T-cell (primary cell): ENCODE data around the gene KRTAP19-2. TPM values are rescaled to one million over a fixed set of nuclear protein-coding genes. Genes with fewer than 3 reads are reported as not detected.

Experiments
- ATAC-seq, 4 experiments: fragments of 200-7000 bp in 3 of 4; fragments of 150-1000 bp in 1 of 4; cut with Tn5 transposase; replicated peaks in 1 of 4; 1 replicate in 3 of 4; 2 replicates in 1 of 4; pipeline ENCODE4 v1.10.0; 2021; ENCODE audit warnings: moderate library complexity in 3 of 4, mild to moderate bottlenecking in 2 of 4, moderate number of reproducible peaks in 1 of 4
- CTCF ChIA-PET, 2 donors: fragments of 300-600 bp; sonication (Branson Sonifier 250); formaldehyde crosslinking; loops; one replicate each; lab custom pipeline; 2022; ENCODE audit warnings: antibody characterized with exemption in 2 of 2; lab: Charles Lee
- POLR2A ChIA-PET, 2 donors: fragments of 300-600 bp; sonication (Branson Sonifier 250); formaldehyde crosslinking; loops; one replicate each; lab custom pipeline; 2022; ENCODE audit warnings: antibody characterized with exemption in 2 of 2; lab: Charles Lee
- DNase-seq, 35 experiments: peaks; one replicate each; pipeline versions ENCODE4 v3.0.0 to v3.0.0-alpha.2; 2013 to 2023
- H3K27ac ChIP-seq: one replicate; pipeline ENCODE4 v1.5.1; 2013; ENCODE audit warnings: low read length
- H3K27me3 ChIP-seq, 2 experiments: replicated peaks in 1 of 2; 1 replicate in 1 of 2; 2 replicates in 1 of 2; pipeline versions ENCODE4 v1.6.1 to v1.7.0; 2013; ENCODE audit warnings: low read length in 1 of 2, mixed read lengths in 1 of 2; ENCODE audit not compliant: control insufficient read depth in 2 of 2, insufficient read depth in 2 of 2; ENCODE audit errors: extremely low read depth in 1 of 2
- H3K36me3 ChIP-seq, 2 donors: 1 replicate in 1 of 2; 2 replicates in 1 of 2; pipeline versions ENCODE4 v1.6.1 to v1.7.0; 2013; ENCODE audit warnings: low read length in 1 of 2; ENCODE audit not compliant: control insufficient read depth in 2 of 2, insufficient read depth in 1 of 2; ENCODE audit errors: extremely low read depth in 1 of 2
- H3K4me1 ChIP-seq, 2 experiments: 1 replicate in 1 of 2; 2 replicates in 1 of 2; pipeline versions ENCODE4 v1.6.1 to v1.7.0; 2013; ENCODE audit warnings: low read length in 2 of 2, mixed read lengths in 1 of 2; ENCODE audit not compliant: insufficient read depth in 2 of 2, control insufficient read depth in 1 of 2; ENCODE audit errors: extremely low read depth in 1 of 2
- H3K4me3 ChIP-seq, 2 donors: 1 replicate in 1 of 2; 2 replicates in 1 of 2; pipeline versions ENCODE4 v1.5.1 to v1.7.0; 2013; ENCODE audit warnings: mild to moderate bottlenecking in 2 of 2, low read length in 1 of 2, moderate library complexity in 1 of 2; ENCODE audit not compliant: control insufficient read depth in 1 of 2; ENCODE audit errors: extremely low read depth in 1 of 2
- H3K9me3 ChIP-seq: 2 replicates; pipeline ENCODE4 v1.7.0; 2013
- H3K27ac Mint-ChIP-seq, 2 donors: one replicate each; pipeline ENCODE4 v1.8.0; 2020 to 2021; ENCODE audit warnings: mild to moderate bottlenecking in 2 of 2, mixed read lengths in 2 of 2
- H3K27me3 Mint-ChIP-seq, 2 donors: one replicate each; pipeline ENCODE4 v1.8.0; 2021 to 2022; ENCODE audit warnings: mixed read lengths in 2 of 2
- H3K36me3 Mint-ChIP-seq: one replicate; pipeline ENCODE4 v1.8.0; 2021; ENCODE audit warnings: mixed read lengths
- H3K4me1 Mint-ChIP-seq, 3 donors: one replicate each; pipeline ENCODE4 v1.8.0; 2020 to 2022; ENCODE audit warnings: mixed read lengths in 3 of 3, mild to moderate bottlenecking in 1 of 3
- H3K4me3 Mint-ChIP-seq, 3 donors: one replicate each; pipeline ENCODE4 v1.8.0; 2020 to 2022; ENCODE audit warnings: mild to moderate bottlenecking in 3 of 3, mixed read lengths in 3 of 3, moderate library complexity in 3 of 3
- H3K9me3 Mint-ChIP-seq, 3 donors: one replicate each; pipeline ENCODE4 v1.8.0; 2020 to 2022; ENCODE audit warnings: mixed read lengths in 3 of 3
- WGBS: methylation state at CpG from one replicate; pipeline ENCODE4 v1.1.5; 2013; ENCODE audit warnings: missing lambda C conversion rate; ENCODE audit not compliant: insufficient coverage; 5-methylcytosine and 5-hydroxymethylcytosine counted together
- total RNA-seq, 35 experiments: library from RNA in 6 of 35; stranded (reverse) in 6 of 35; fragments of 120-200 nt in 1 of 35; gene quantifications; one replicate each; pipeline versions ENCODE4 v1.2.1 to v1.2.4 and lab custom pipeline; 2013 to 2026

The KRTAP19-2 gene
- total RNA-seq, 5 donors from 2014 or later (not counting 1 experiment from before 2014, with no cell fraction given): not detected

DNA sequence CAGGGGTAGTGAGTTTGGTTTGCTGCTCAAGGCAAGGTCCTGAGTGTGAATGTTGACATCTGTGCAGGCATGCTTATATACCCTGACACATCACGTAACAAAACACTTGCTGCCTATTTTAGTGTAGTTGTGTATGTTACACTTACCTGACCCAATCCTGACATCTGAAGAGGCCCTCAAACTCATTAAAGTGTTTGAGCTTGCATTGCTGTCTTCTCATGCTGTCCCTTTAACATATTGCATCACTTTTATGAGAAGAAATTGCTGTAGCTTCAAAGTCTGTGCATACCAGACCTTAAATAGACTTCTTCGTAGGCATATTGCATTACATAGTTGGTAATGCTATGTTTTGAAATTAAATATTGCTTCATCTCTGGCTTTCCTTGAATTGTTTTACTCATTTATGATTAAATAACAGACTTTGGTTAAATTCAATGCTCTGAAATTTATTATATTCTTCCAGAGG, 4.8 kb upstream of the KRTAP19-2 start, which contains the start of gene KRTAP19-3:
Gene KRTAP19-3 (minus strand): TSS at position 51 of the 466 bp plus-strand sequence. CDS start 56 bp downstream, outside the sequence.
- no peak within 1 kb of the TSS for H3K4me3 ChIP-seq
- H3K27me3 Mint-ChIP-seq: no peaks in the 10 kb centered on the region
- no peaks in the 10 kb centered on the region for H3K4me1 Mint-ChIP-seq
- H3K4me3 Mint-ChIP-seq: no peak within 1 kb of the TSS
- H3K36me3 Mint-ChIP-seq: no peaks in the 10 kb centered on the region
- no peaks in the 10 kb centered on the region for H3K4me1 ChIP-seq
- ATAC-seq (no peak), DNase-seq (no peak)
- peaks cover under 1 to 6% (median 2%) of the 10 kb centered on the region in 3 donors for H3K9me3 Mint-ChIP-seq
- H3K9me3 ChIP-seq: no peaks in the 10 kb centered on the region
- no CpG with 5 or more reads among the region's 2 CpGs for WGBS
- H3K27me3 ChIP-seq: no peaks in the 10 kb centered on the region
- no peak within 1 kb of the TSS for H3K27ac ChIP-seq
- no peak within 1 kb of the TSS for H3K27ac Mint-ChIP-seq
- CTCF ChIA-PET: no interaction called here
- no peaks in the 10 kb centered on the region for H3K36me3 ChIP-seq
- POLR2A ChIA-PET: no interaction called here

GRCh38 chr21:30486180-30486579, 1.1 kb downstream of the KRTAP19-2 start:
- peaks cover 11 to 17% (median 15%) of the 10 kb centered on the region in 3 donors for H3K9me3 Mint-ChIP-seq
- Histone ChIP-seq H3K9me3 (no peaks in the 10 kb centered on the region), H3K27ac (no peak overlapping the region), H3K4me1 (no peaks in the 10 kb centered on the region), H3K36me3 (no peaks in the 10 kb centered on the region), H3K27me3 (no peaks in the 10 kb centered on the region), H3K4me3 (no peak overlapping the region)
- H3K27ac Mint-ChIP-seq: no peak overlapping the region
- no peaks in the 10 kb centered on the region for H3K4me1 Mint-ChIP-seq
- no peaks in the 10 kb centered on the region for H3K36me3 Mint-ChIP-seq
- ChIA-PET CTCF (no interaction called here), POLR2A (no interaction called here)
- H3K27me3 Mint-ChIP-seq: no peaks in the 10 kb centered on the region
- no peak for ATAC-seq
- WGBS: 52% methylated on average over 2 of the region's 2 CpGs
- no peak for DNase-seq
- H3K4me3 Mint-ChIP-seq: no peak overlapping the region

DNA sequence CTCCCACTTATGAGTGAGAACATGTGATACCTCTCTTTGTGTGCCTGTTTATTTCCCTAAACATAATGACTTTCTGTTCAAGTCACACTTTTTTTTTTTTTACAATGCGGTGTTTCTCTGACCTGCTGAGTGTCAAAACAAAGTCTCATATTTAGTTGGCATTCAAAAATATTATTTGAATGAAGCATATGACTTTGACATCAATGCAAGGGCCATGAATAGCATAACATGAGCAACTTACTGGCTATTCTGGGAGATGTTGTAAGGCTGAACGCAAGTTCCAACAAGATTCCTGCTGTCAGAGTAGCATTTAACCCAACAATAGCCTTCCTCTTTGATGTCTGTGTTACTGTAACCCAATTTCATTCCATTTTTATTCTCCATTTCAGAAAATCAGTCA, 5.1 kb downstream of the KRTAP19-2 start:
- Histone ChIP-seq H3K9me3 (no peaks in the 10 kb centered on the region), H3K27me3 (no peaks in the 10 kb centered on the region), H3K4me3 (no peak overlapping the region), H3K27ac (no peak overlapping the region), H3K36me3 (no peaks in the 10 kb centered on the region), H3K4me1 (no peaks in the 10 kb centered on the region)
- DNase-seq (no peak), ATAC-seq (no peak)
- Mint-ChIP-seq H3K27ac (no peak overlapping the region), H3K9me3 (peaks cover 11 to 15% (median 12%) of the 10 kb centered on the region in 3 donors), H3K4me1 (no peaks in the 10 kb centered on the region), H3K36me3 (no peaks in the 10 kb centered on the region), H3K27me3 (peaks cover 0 to 3% of the 10 kb centered on the region in 2 donors), H3K4me3 (no peak overlapping the region)
- CTCF ChIA-PET: no interaction called here
- POLR2A ChIA-PET: no interaction called here
- no CpG with 5 or more reads among the region's 2 CpGs for WGBS

DNA sequence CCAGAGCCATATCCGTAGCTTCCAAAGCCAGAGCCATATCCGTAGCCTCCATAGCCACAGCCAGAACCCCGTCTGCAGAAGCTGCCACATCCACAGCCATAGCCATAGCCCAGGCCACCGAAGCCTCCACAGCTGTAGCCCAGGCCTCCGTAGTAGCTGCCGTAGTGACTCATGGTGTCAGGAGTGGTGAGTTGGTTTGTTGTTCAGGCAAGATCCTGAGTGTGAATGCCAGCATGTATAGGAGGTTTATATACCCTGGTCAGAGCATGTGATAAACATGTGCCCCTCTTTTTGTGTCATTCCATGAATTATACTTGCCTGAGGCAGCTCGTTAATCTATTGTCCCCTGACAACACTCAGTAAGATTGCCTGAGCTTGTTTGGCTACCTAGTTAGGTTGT, 7.1 kb downstream of the KRTAP19-2 start, which contains the start of gene KRTAP19-1:
Gene KRTAP19-1 (minus strand): TSS at position 223 of the 400 bp plus-strand sequence. CDS start 50 bp downstream, at position 173.
- Histone ChIP-seq H3K4me1 (no peaks in the 10 kb centered on the region), H3K27ac (no peak within 1 kb of the TSS), H3K4me3 (no peak within 1 kb of the TSS), H3K27me3 (no peaks in the 10 kb centered on the region), H3K36me3 (no peaks in the 10 kb centered on the region), H3K9me3 (no peaks in the 10 kb centered on the region)
- Mint-ChIP-seq H3K27ac (no peak within 1 kb of the TSS), H3K4me1 (no peaks in the 10 kb centered on the region), H3K9me3 (peaks cover 0 to 3% (median 2%) of the 10 kb centered on the region in 3 donors), H3K27me3 (peaks cover 0 to 3% of the 10 kb centered on the region in 2 donors), H3K36me3 (no peaks in the 10 kb centered on the region), H3K4me3 (no peak within 1 kb of the TSS)
- ChIA-PET CTCF (no interaction called here), POLR2A (no interaction called here)
- DNase-seq (no peak), ATAC-seq (no peak)
- 90% methylated on average over 6 of the region's 7 CpGs for WGBS

DNA sequence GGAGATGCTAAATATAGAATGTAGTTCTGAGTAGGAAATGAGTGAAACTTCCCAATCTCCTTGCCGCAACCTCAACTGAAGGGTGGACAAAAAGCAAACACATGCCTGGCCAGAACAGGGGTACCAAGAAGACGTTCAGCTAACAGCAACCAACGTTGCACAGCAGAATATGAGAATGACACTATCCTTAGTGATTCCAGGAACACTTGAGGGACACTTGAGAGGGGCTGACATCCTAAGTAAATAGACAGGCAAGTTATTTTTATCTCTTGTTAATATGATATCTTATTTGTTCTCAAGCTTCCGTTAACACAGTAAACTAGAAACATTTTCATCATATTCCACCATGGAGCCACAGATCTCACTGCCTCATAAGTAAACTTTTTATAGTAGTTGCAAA, 8.0 kb downstream of the KRTAP19-2 start:
- Mint-ChIP-seq H3K9me3 (no peaks in the 10 kb centered on the region), H3K27ac (no peak overlapping the region), H3K27me3 (peaks cover 0 to 3% of the 10 kb centered on the region in 2 donors), H3K4me1 (no peaks in the 10 kb centered on the region), H3K36me3 (no peaks in the 10 kb centered on the region), H3K4me3 (no peak overlapping the region)
- H3K27me3 ChIP-seq: no peaks in the 10 kb centered on the region
- POLR2A ChIA-PET: no interaction called here
- H3K4me3 ChIP-seq: no peak overlapping the region
- H3K27ac ChIP-seq: no peak overlapping the region
- no peaks in the 10 kb centered on the region for H3K9me3 ChIP-seq
- no peak for ATAC-seq
- CTCF ChIA-PET: no interaction called here
- no peak for DNase-seq
- no peaks in the 10 kb centered on the region for H3K4me1 ChIP-seq
- WGBS: 23% methylated on average over 2 of the region's 4 CpGs
- H3K36me3 ChIP-seq: no peaks in the 10 kb centered on the region

DNA sequence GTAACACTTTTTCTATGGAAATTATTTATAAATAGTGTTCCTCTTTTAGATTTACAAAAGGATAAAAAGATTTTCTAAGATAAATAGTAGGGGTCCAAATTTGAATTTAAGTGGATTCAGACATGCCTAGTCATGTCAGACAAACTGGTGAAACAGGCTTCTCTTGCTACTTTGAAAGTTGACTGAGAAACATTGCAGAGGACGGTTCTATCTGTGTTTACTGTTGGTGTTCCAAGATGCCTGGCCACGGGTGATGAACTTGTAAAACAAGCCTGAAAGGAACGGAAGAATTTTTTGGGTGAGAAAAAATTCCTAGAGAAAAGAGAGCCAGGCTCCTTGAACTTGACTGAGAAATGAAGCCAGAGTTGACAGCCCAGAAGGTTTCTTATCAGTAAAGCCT, 9.2 kb downstream of the KRTAP19-2 start:
- Mint-ChIP-seq H3K27me3 (peaks cover 0 to 3% of the 10 kb centered on the region in 2 donors), H3K9me3 (no peaks in the 10 kb centered on the region), H3K27ac (no peak overlapping the region), H3K4me1 (no peaks in the 10 kb centered on the region), H3K4me3 (no peak overlapping the region), H3K36me3 (no peaks in the 10 kb centered on the region)
- DNase-seq: no peak
- H3K4me3 ChIP-seq: no peak overlapping the region
- no peaks in the 10 kb centered on the region for H3K4me1 ChIP-seq
- H3K27me3 ChIP-seq: no peaks in the 10 kb centered on the region
- no peak overlapping the region for H3K27ac ChIP-seq
- no peaks in the 10 kb centered on the region for H3K9me3 ChIP-seq
- 63% methylated on average over 3 of the region's 3 CpGs for WGBS
- ATAC-seq: no peak
- H3K36me3 ChIP-seq: no peaks in the 10 kb centered on the region
- POLR2A ChIA-PET: no interaction called here
- CTCF ChIA-PET: no interaction called here
